ENCODE measurements around the gene MXRA7.
"Not testable (repeated sequence)": the region's sequence is repeated elsewhere in the genome, so short reads cannot be mapped to it uniquely, and the experiment has no call there.

Gene MXRA7

DNA sequence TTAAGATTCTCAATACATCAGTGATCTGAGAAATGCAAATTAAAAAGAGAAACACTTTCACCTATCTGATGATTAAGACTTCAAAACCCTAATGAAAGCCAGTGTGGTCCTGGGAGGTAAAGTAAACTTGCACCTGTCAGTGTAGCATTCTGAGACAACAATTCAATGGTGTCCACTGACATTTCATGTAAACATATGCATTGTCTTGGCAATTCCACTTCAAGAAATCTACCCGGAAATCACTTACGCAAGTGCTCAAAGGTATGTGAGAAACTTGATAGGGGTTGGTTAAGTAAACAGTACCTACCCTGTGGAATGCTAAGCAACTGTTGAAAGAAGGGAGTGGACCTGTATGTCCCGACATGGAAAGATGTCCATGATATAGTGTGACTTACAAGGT is 69.3 kb downstream of the MXRA7 start:
- no peak for DNase-seq

DNA sequence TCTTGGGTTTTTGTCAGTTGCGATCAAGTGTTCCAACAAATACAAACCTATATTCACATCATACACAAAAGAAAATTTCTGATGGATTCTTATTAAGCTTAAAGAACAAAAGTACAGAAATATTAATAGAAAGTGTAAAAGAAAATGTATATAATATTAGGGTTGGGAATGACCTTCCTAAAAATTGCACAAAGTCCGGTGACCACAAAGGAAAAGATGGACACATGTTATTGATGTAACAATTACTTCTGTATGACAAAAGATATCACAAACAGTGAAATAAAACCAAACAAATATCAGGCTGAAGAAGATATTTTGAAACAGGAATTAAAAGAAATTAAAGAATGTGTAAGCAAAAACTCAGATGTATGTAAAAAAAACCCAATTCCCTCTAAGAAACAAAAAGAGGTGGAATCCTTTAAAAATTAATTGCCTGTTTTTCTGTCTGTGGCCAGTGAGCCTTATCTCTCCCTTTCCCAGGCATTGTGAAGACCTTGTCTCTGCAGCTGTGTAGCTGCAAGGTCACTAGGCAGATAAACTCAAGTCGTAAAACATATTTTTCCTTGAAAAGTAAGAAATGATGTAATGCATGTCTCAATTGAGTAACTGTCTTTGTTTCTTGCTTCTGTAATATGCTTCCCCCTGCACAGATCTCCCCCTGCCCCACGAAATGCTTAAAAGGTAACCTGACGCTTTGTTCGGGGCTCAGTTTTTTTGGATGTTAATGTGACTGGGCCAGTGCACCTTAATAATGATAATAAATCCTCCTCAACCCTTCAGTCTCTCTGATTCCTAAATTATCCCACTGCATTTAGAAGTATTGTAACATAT is 70.0 kb downstream of the MXRA7 start:
- no peak for DNase-seq

GRCh38 chr17:76638263-76638662 is 72.5 kb downstream of the MXRA7 start:
- DNase-seq: no peak

- DNase-seq: not testable (repeated sequence)
Measured at GRCh38 chr17:76636486-76637206, 74.1 kb downstream of the MXRA7 start.

- no peak for DNase-seq
Measured at GRCh38 chr17:76635659-76636360, 75.0 kb downstream of the MXRA7 start.

- DNase-seq: no peak
Measured at GRCh38 chr17:76635039-76635438, 75.7 kb downstream of the MXRA7 start.

- no peak for DNase-seq
Measured at GRCh38 chr17:76633628-76634328, 77.0 kb downstream of the MXRA7 start.

- no peak for DNase-seq
Measured at GRCh38 chr17:76631821-76632565, 78.8 kb downstream of the MXRA7 start.

DNA sequence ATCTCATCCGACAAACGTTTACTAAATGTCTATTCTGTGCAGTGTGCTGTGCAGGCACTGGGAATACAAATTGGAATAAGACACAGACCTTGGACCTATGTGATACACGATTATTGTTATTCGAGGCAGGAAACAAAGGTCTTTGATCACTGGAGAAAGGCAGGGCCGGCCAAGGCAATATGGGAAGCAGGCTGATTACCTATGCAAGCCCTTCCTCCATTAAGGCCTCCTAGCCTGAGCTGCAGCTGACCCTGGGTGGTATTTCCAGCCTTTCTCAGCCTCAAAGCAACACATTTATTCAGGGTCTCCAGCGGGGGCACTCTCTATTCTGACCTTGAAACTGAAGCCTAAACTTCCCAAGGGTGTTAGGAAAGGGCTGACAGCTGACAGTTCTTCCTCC is 80.6 kb downstream of the MXRA7 start:
- no peak for DNase-seq
